HK-2 (cell line): Measurements from ENCODE around the gene IST1.

Experiments used
- DNase-seq: peaks from one replicate; pipeline ENCODE4 v3.0.0-alpha.2; 2018; ENCODE audit not compliant: unreplicated experiment

IST1 gene

GRCh38 chr16:71963125-71963875, 68.0 kb downstream of the IST1 start:
- no peak for DNase-seq

GRCh38 chr16:71965223-71965622, 69.9 kb downstream of the IST1 start:
- no peak for DNase-seq

GRCh38 chr16:71966932-71967331, 71.6 kb downstream of the IST1 start:
- DNase-seq, result no peak

GRCh38 chr16:71969353-71969752, 74.0 kb downstream of the IST1 start:
- DNase-seq, result no peak

- no peak for DNase-seq
These were observed 76.2 kb downstream of the IST1 start for GRCh38 chr16:71971571-71971970.

- no peak for DNase-seq
These were observed 77.0 kb downstream of the IST1 start for GRCh38 chr16:71972356-71972755.

- no peak for DNase-seq
These were observed 77.7 kb downstream of the IST1 start for GRCh38 chr16:71973001-71973400.

- DNase-seq, result no peak
These were observed 78.9 kb downstream of the IST1 start for GRCh38 chr16:71974068-71974818.
